GDM1 (cell line): ENCODE data around the gene LRRC59.
A peak's percentile ranks its signal among the peaks of the same experiment; 100 is the strongest.
"Not testable (repeated sequence)": the region's sequence is repeated elsewhere in the genome, so short reads cannot be mapped to it uniquely, and the experiment has no call there.

ENCODE experiments used
- DNase-seq: peaks from one replicate; lab custom pipeline; 2025; lab: John Stamatoyannopoulos, UW

Gene LRRC59

GRCh38 chr17:50424996-50425681 is 27.8 kb upstream of the LRRC59 start:
- no peak for DNase-seq

GRCh38 chr17:50424246-50424995 is 27.1 kb upstream of the LRRC59 start:
- no peak for DNase-seq

- peak; percentile 30 for DNase-seq
Measured at GRCh38 chr17:50423553-50424159, 26.3 kb upstream of the LRRC59 start.

- no peak for DNase-seq
Measured at GRCh38 chr17:50422738-50423137, 25.4 kb upstream of the LRRC59 start.

GRCh38 chr17:50421308-50422051 is 24.2 kb upstream of the LRRC59 start:
- DNase-seq, result no peak

- DNase-seq, result no peak
Measured at GRCh38 chr17:50420419-50421112, 23.2 kb upstream of the LRRC59 start.

GRCh38 chr17:50419577-50419976 is 22.3 kb upstream of the LRRC59 start:
- not testable (repeated sequence) for DNase-seq

GRCh38 chr17:50414808-50415207 is 17.5 kb upstream of the LRRC59 start:
- DNase-seq, result no peak

- DNase-seq, result no peak
Measured at GRCh38 chr17:50412188-50412732, 14.9 kb upstream of the LRRC59 start.

GRCh38 chr17:50407921-50408320 is 10.6 kb upstream of the LRRC59 start:
- DNase-seq, result no peak

- DNase-seq, result no peak
Measured at GRCh38 chr17:50406578-50406977, 9.3 kb upstream of the LRRC59 start.

- not testable (repeated sequence) for DNase-seq
Measured at GRCh38 chr17:50405351-50405750, 8.0 kb upstream of the LRRC59 start.

GRCh38 chr17:50399591-50399990 is 2.3 kb upstream of the LRRC59 start:
- not testable (repeated sequence) for DNase-seq

GRCh38 chr17:50398672-50399071 is 1.3 kb upstream of the LRRC59 start:
- not testable (repeated sequence) for DNase-seq

GRCh38 chr17:50397919-50398285 is 579 bp upstream of the LRRC59 start:
- no peak for DNase-seq

- DNase-seq, result no peak
Measured at GRCh38 chr17:50396261-50397110, 837 bp downstream of the LRRC59 start.

GRCh38 chr17:50394711-50395110 is 2.6 kb downstream of the LRRC59 start:
- DNase-seq, result no peak

GRCh38 chr17:50393700-50394099 is 3.6 kb downstream of the LRRC59 start:
- no peak for DNase-seq

GRCh38 chr17:50392621-50393020 is 4.7 kb downstream of the LRRC59 start:
- DNase-seq, result no peak

- DNase-seq, result no peak
Measured at GRCh38 chr17:50389534-50389933, 7.8 kb downstream of the LRRC59 start.

- no peak for DNase-seq
Measured at GRCh38 chr17:50388728-50389127, 8.6 kb downstream of the LRRC59 start.
